ENCODE results near the gene CSRNP2.

CSRNP2 gene

DNA sequence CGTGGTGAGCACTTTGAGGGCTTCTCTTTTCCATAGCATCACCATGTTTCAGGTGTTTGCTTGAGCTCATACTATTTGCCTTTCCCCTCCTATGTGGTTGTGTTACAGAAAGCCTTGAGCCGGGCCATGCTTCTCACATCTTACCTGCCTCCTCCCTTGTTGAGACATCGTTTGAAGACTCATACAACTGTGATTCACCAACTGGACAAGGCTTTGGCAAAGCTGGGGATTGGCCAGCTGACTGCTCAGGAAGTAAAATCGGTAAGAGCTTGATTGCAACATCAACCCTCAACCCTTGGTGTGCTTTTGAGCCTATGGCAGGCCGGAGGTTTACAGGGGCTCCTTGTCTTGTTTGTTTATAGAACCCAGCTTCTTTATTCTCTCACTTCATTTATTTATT lies 27.2 kb downstream of the CSRNP2 start:
- H3K4me3 ChIP-seq (ENCODE audit: low read length in 2 of 2), result no peak overlapping the region
- no peak overlapping the region for H3K9ac ChIP-seq (ENCODE audit: low read length in 2 of 2)
- no peaks in the 10 kb centered on the region for H3K9me3 ChIP-seq (ENCODE audit: control insufficient read depth in 2 of 2, low read length in 2 of 2)
- H3K27me3 ChIP-seq (ENCODE audit: control insufficient read depth in 1 of 2, insufficient read depth in 2 of 2, low read length in 2 of 2), result no peaks in the 10 kb centered on the region
- H3K27ac ChIP-seq (ENCODE audit: low read length), result no peak overlapping the region
- no peaks in the 10 kb centered on the region for H3K4me1 ChIP-seq (ENCODE audit: control insufficient read depth, insufficient read depth, low read length)
- H3K36me3 ChIP-seq (ENCODE audit: control insufficient read depth in 2 of 2, insufficient read depth in 2 of 2, low read length in 2 of 2), result peaks cover 48 to 52% of the 10 kb centered on the region in 2 donors

DNA sequence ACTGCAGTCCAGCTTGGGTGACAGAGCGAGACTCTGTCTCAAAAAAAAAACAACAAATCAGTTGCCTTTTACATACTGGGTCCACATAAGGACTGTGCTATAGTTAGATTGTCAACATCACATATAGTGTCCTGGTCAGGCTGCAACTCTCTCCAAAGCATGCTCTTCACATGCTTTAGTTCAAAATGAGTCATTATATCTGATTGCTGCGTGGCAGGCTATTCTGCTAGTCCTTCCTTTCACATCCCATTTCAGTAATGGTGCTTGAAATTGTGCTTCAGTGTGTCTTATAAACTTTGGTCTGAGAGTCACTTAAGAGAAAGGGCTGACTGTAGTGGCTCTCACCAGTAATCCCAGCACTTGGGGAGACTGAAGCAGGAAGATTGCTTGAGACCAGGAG lies 28.3 kb downstream of the CSRNP2 start:
- H3K4me1 ChIP-seq (ENCODE audit: control insufficient read depth, insufficient read depth, low read length), result no peaks in the 10 kb centered on the region
- H3K36me3 ChIP-seq (ENCODE audit: control insufficient read depth in 2 of 2, insufficient read depth in 2 of 2, low read length in 2 of 2), result peaks cover 45 to 48% of the 10 kb centered on the region in 2 donors
- H3K9me3 ChIP-seq (ENCODE audit: control insufficient read depth in 2 of 2, low read length in 2 of 2), result no peaks in the 10 kb centered on the region
- H3K4me3 ChIP-seq (ENCODE audit: low read length in 2 of 2), result no peak overlapping the region
- H3K27ac ChIP-seq (ENCODE audit: low read length), result no peak overlapping the region
- H3K27me3 ChIP-seq (ENCODE audit: control insufficient read depth in 1 of 2, insufficient read depth in 2 of 2, low read length in 2 of 2), result no peaks in the 10 kb centered on the region
- H3K9ac ChIP-seq (ENCODE audit: low read length in 2 of 2), result no peak overlapping the region

DNA sequence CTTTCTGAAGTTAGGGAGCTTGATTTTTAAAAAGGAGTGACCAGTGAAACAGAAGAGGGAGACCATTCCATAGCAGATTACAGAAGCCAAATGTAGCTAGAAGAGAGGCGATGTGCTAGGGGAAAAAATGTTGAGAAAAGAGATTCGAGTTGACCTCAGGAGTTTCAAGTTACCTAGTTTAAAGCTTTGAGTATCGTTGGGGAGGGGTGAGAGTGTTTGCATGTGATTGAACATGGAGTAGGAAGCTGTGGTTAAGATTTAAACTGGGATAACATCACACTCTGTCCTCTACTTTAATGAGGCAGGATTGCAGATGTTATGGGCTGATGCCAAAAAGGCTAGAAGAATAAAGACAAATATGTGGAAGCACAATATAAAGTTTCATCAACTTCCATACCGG lies 31.6 kb downstream of the CSRNP2 start:
- Histone ChIP-seq H3K36me3 (ENCODE audit: control insufficient read depth in 2 of 2, insufficient read depth in 2 of 2, low read length in 2 of 2) (peaks cover 23 to 25% of the 10 kb centered on the region in 2 donors), H3K27ac (ENCODE audit: low read length) (no peak overlapping the region), H3K9ac (ENCODE audit: low read length in 2 of 2) (no peak overlapping the region), H3K9me3 (ENCODE audit: control insufficient read depth in 2 of 2, low read length in 2 of 2) (no peaks in the 10 kb centered on the region), H3K27me3 (ENCODE audit: control insufficient read depth in 1 of 2, insufficient read depth in 2 of 2, low read length in 2 of 2) (no peaks in the 10 kb centered on the region), H3K4me1 (ENCODE audit: control insufficient read depth, insufficient read depth, low read length) (peaks cover 9% of the 10 kb centered on the region), H3K4me3 (ENCODE audit: low read length in 2 of 2) (no peak overlapping the region)

DNA sequence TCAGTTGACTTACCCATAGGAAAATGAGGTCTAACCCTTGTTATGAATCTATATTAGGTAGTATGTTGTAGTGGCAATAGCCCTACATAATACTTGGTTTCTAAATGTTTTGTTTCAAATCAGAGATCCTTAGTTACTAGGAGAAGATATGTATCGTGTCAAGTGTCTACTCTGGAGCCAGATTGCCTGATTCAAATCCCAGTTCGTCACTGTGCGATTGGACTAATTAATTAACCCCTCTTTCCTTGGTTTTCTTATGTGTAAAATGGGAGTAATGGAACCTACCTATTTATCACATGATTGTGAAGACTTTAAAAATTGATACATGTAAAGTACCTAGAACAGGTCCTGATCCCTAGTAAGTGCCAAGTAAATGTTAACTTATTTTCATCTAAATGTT lies 33.9 kb downstream of the CSRNP2 start:
- peaks cover 11 to 15% of the 10 kb centered on the region in 2 donors for H3K36me3 ChIP-seq (ENCODE audit: control insufficient read depth in 2 of 2, insufficient read depth in 2 of 2, low read length in 2 of 2)
- H3K4me3 ChIP-seq (ENCODE audit: low read length in 2 of 2), result peak overlapping the region in 1 of 2 donors; percentile 94
- peak overlapping the region in 1 of 2 donors; percentile 1 for H3K9ac ChIP-seq (ENCODE audit: low read length in 2 of 2)
- H3K27me3 ChIP-seq (ENCODE audit: control insufficient read depth in 1 of 2, insufficient read depth in 2 of 2, low read length in 2 of 2), result no peaks in the 10 kb centered on the region
- no peaks in the 10 kb centered on the region for H3K9me3 ChIP-seq (ENCODE audit: control insufficient read depth in 2 of 2, low read length in 2 of 2)
- H3K4me1 ChIP-seq (ENCODE audit: control insufficient read depth, insufficient read depth, low read length), result peaks cover 9% of the 10 kb centered on the region
- no peak overlapping the region for H3K27ac ChIP-seq (ENCODE audit: low read length)

DNA sequence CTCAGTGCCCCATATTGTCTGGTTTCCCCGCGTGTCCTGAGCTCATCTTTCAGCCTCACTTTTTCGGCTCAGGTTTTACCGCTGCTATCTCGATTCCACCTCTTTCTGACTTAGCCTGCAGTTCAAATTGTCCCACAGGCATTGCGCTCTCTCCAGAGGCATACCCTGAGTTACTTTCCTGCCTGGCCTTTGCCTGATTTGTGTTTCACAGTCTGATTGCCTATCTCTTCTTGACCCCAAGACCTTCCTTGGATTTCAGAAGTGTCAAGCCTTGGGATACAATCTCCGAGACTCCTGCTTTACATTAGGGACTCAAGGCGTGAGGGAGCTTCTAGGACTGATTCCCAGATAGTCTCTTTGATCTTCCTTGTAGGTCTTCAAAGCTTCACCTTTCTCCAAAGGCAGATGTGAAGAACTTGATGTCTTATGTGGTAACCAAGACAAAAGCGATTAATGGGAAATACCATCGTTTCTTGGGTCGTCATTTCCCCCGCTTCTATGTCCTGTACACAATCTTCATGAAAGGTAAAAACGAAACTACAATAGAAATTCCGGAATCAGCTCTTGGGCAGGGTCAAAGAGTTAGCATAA lies 34.6 kb downstream of the CSRNP2 start:
- Histone ChIP-seq H3K9ac (ENCODE audit: low read length in 2 of 2) (peak overlapping the region; percentile 92 to 98), H3K9me3 (ENCODE audit: control insufficient read depth in 2 of 2, low read length in 2 of 2) (no peaks in the 10 kb centered on the region), H3K4me1 (ENCODE audit: control insufficient read depth, insufficient read depth, low read length) (peaks cover 9% of the 10 kb centered on the region), H3K27me3 (ENCODE audit: control insufficient read depth in 1 of 2, insufficient read depth in 2 of 2, low read length in 2 of 2) (no peaks in the 10 kb centered on the region), H3K27ac (ENCODE audit: low read length) (peak overlapping the region; percentile 96), H3K4me3 (ENCODE audit: low read length in 2 of 2) (peak overlapping the region; percentile 94 to 96), H3K36me3 (ENCODE audit: control insufficient read depth in 2 of 2, insufficient read depth in 2 of 2, low read length in 2 of 2) (peaks cover 4 to 10% of the 10 kb centered on the region in 2 donors)

DNA sequence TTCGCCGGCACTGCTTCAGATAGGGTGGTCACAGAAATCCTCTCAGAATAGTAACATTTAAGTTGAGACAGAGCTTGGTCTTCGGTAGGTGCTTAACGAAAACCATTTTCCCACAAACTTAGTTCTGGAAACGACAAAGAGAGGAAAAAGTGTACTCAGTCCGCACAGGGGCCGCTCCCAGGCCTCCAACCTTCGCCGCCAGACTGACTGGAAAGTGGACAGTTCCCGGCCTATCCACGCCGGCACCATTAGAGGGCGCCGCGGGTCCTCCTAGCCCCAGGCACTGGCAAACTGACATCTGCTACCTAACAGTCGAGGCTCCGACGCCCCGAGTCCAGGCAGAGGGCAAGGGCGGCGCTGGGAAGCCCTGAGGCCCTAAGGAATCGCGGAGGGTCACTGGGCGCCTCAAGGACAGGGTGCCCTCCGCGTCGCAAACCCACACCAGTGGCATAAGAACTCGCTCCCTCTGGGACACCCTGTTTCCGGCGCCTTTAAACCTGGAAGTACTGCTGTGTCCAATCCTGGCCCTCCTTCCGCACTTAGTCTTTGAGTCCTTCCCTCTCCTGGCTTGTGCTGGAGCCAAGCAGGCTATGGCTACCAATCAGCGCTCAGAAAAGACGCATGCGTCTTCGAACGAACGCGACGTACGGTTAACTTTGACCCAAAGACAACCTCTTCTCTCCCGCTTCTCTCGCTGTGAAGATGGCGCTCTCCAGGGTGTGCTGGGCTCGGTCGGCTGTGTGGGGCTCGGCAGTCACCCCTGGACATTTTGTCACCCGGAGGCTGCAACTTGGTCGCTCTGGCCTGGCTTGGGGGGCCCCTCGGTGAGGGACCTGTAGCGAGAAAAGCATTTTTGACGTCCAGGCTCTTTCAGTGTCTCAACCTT lies 35.5 kb downstream of the CSRNP2 start, which contains the start of gene LETMD1:
Gene LETMD1, plus strand, starts transcription at position 673 of the 886 bp plus-strand sequence. Its CDS starts 30 bp downstream, at position 703.
- Histone ChIP-seq H3K27ac (ENCODE audit: low read length) (peak within 1 kb of the TSS; percentile 96), H3K9ac (ENCODE audit: low read length in 2 of 2) (peak within 1 kb of the TSS; percentile 92 to 98), H3K4me3 (ENCODE audit: low read length in 2 of 2) (peak within 1 kb of the TSS; percentile 94 to 96), H3K36me3 (ENCODE audit: control insufficient read depth in 2 of 2, insufficient read depth in 2 of 2, low read length in 2 of 2) (peaks cover 4% of the 10 kb centered on the region in 2 donors), H3K27me3 (ENCODE audit: control insufficient read depth in 1 of 2, insufficient read depth in 2 of 2, low read length in 2 of 2) (no peaks in the 10 kb centered on the region), H3K9me3 (ENCODE audit: control insufficient read depth in 2 of 2, low read length in 2 of 2) (no peaks in the 10 kb centered on the region), H3K4me1 (ENCODE audit: control insufficient read depth, insufficient read depth, low read length) (peaks cover 9% of the 10 kb centered on the region)

DNA sequence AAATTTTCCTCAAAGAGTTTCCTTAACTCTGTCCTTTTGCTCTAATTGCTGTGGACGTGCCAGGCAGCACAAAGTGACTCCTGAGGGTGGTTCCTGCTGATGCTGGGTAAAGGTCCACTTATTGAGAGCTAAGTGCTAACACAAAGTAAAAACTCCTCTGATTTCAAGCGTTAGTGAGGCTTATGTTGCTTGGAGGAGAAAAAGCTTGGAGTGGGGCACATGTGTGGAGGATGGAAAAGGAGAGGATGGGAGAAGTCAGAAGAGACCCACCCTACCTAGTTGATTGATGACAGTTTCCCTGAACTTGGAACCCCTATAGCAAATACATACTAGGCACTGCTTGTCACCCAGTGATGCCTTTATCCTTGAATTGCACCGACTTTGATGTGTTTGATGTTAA lies 47.1 kb downstream of the CSRNP2 start:
- H3K9me3 ChIP-seq (ENCODE audit: control insufficient read depth in 2 of 2, low read length in 2 of 2), result no peaks in the 10 kb centered on the region
- no peaks in the 10 kb centered on the region for H3K36me3 ChIP-seq (ENCODE audit: control insufficient read depth in 2 of 2, insufficient read depth in 2 of 2, low read length in 2 of 2)
- H3K27me3 ChIP-seq (ENCODE audit: control insufficient read depth in 1 of 2, insufficient read depth in 2 of 2, low read length in 2 of 2), result no peaks in the 10 kb centered on the region
- H3K4me3 ChIP-seq (ENCODE audit: low read length in 2 of 2), result no peak overlapping the region
- H3K4me1 ChIP-seq (ENCODE audit: control insufficient read depth, insufficient read depth, low read length), result no peaks in the 10 kb centered on the region
- no peak overlapping the region for H3K27ac ChIP-seq (ENCODE audit: low read length)
- no peak overlapping the region for H3K9ac ChIP-seq (ENCODE audit: low read length in 2 of 2)

DNA sequence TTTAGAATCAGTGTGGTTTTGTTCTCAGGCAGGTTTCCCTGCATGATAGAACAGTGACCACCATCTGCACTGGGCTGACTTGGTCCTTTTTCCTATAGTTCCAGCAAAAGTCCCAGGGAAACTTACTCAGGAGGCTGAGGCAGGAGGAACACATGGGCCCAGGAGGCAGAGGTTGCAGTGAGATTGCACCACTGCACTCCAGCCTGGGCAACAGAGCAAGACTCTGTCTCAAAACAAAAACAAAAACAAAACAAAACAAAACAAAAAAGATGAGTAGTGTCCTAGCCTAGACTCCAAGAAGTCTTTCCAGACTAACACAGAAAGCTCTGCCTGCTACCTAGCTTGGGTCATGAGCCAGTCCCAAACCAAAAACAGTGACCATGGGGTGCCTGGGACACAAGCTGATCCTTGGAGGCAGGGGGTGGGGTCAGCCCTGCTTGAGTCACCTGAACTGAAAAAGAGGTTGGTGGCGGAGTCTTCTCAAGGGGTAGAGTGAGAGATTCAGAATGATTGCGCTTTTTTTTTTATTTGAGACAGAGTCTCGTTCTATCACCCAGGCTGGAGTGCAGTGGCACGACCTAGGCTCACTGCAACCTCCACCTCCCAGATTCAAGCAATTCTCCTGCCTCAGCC lies 49.8 kb downstream of the CSRNP2 start:
- Histone ChIP-seq H3K4me1 (ENCODE audit: control insufficient read depth, insufficient read depth, low read length) (no peaks in the 10 kb centered on the region), H3K9me3 (ENCODE audit: control insufficient read depth in 2 of 2, low read length in 2 of 2) (no peaks in the 10 kb centered on the region), H3K9ac (ENCODE audit: low read length in 2 of 2) (no peak overlapping the region), H3K4me3 (ENCODE audit: low read length in 2 of 2) (no peak overlapping the region), H3K27me3 (ENCODE audit: control insufficient read depth in 1 of 2, insufficient read depth in 2 of 2, low read length in 2 of 2) (no peaks in the 10 kb centered on the region), H3K27ac (ENCODE audit: low read length) (no peak overlapping the region), H3K36me3 (ENCODE audit: control insufficient read depth in 2 of 2, insufficient read depth in 2 of 2, low read length in 2 of 2) (no peaks in the 10 kb centered on the region)

DNA sequence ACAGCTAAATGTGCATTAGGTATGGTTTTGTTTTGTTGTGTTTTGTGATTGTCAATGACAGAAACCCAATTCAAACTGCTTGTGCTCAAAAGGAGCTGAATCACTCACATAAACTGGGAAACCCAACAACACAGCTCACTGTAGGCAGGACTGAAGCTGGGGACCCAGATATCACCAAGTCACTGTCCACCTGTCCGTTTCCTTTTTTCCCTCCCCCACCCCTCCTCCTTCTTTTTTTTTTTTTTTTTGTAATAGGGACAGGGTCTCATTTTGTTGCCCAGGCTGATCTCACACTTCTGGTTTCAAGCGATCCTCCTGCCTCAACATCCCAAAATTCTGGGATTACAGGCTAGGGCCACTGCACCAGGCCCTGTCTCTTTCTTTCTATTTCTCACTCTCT lies 50.3 kb downstream of the CSRNP2 start:
- H3K36me3 ChIP-seq (ENCODE audit: control insufficient read depth in 2 of 2, insufficient read depth in 2 of 2, low read length in 2 of 2), result no peaks in the 10 kb centered on the region
- no peaks in the 10 kb centered on the region for H3K9me3 ChIP-seq (ENCODE audit: control insufficient read depth in 2 of 2, low read length in 2 of 2)
- H3K27me3 ChIP-seq (ENCODE audit: control insufficient read depth in 1 of 2, insufficient read depth in 2 of 2, low read length in 2 of 2), result no peaks in the 10 kb centered on the region
- H3K4me3 ChIP-seq (ENCODE audit: low read length in 2 of 2), result no peak overlapping the region
- H3K4me1 ChIP-seq (ENCODE audit: control insufficient read depth, insufficient read depth, low read length), result no peaks in the 10 kb centered on the region
- no peak overlapping the region for H3K27ac ChIP-seq (ENCODE audit: low read length)
- no peak overlapping the region for H3K9ac ChIP-seq (ENCODE audit: low read length in 2 of 2)

DNA sequence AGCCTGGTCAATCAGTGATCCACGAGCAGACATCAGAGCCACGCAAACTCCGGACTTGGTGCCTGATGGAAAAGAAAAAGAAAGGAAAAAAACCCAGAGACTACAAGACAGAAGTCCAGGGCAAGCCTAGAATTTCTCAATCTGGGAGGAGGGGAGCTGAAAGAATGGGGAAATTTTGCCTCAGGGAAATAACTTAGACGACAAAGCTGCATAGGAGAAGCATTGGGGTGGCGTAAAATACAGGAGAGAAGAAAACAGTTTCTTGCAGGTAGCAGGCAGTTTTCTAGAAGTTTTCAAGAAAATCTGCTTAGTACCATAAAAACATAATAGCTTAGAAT lies 54.6 kb downstream of the CSRNP2 start:
- no peaks in the 10 kb centered on the region for H3K27me3 ChIP-seq (ENCODE audit: control insufficient read depth in 1 of 2, insufficient read depth in 2 of 2, low read length in 2 of 2)
- no peaks in the 10 kb centered on the region for H3K36me3 ChIP-seq (ENCODE audit: control insufficient read depth in 2 of 2, insufficient read depth in 2 of 2, low read length in 2 of 2)
- no peak overlapping the region for H3K27ac ChIP-seq (ENCODE audit: low read length)
- no peaks in the 10 kb centered on the region for H3K9me3 ChIP-seq (ENCODE audit: control insufficient read depth in 2 of 2, low read length in 2 of 2)
- peaks cover 16% of the 10 kb centered on the region for H3K4me1 ChIP-seq (ENCODE audit: control insufficient read depth, insufficient read depth, low read length)
- H3K9ac ChIP-seq (ENCODE audit: low read length in 2 of 2), result no peak overlapping the region
- no peak overlapping the region for H3K4me3 ChIP-seq (ENCODE audit: low read length in 2 of 2)
